Measurements from ENCODE around the gene C10orf143. TPM values are rescaled to one million over a fixed set of nuclear protein-coding genes. Genes with fewer than 3 reads are reported as not detected.

C10orf143 gene
- total RNA-seq, 1 donor from 2014 or later, result 3.4 TPM

DNA sequence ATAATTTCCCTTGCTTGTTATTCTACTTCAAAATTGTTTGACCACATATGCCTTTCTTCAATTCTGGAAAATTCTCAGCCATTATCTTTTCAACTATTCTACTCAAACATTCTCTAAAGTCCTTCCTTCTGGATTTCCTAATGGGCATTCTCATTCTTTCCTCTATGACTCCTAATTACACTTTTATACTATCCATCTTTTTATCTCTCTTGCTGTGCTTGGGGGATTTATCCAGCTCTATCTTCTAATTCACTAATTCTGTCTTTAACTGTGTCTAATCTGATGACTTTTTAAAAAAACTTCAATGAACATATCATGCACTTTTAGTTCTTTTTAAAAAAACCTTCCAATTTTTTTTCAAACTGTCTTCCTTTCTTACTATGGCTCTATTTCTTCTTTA, 38.4 kb downstream of the C10orf143 start:
- H3K9me3 ChIP-seq, result no peaks in the 10 kb centered on the region
- H3K27me3 ChIP-seq, result no peaks in the 10 kb centered on the region
- H3K4me1 ChIP-seq, result no peaks in the 10 kb centered on the region
- H3K4me3 ChIP-seq, result no peak overlapping the region
- no peak overlapping the region for H3K27ac ChIP-seq
- DNase-seq (no peak), ATAC-seq (no peak)
- peaks cover 3% of the 10 kb centered on the region for H3K36me3 ChIP-seq
- TF ChIP-seq, protein P1, sequence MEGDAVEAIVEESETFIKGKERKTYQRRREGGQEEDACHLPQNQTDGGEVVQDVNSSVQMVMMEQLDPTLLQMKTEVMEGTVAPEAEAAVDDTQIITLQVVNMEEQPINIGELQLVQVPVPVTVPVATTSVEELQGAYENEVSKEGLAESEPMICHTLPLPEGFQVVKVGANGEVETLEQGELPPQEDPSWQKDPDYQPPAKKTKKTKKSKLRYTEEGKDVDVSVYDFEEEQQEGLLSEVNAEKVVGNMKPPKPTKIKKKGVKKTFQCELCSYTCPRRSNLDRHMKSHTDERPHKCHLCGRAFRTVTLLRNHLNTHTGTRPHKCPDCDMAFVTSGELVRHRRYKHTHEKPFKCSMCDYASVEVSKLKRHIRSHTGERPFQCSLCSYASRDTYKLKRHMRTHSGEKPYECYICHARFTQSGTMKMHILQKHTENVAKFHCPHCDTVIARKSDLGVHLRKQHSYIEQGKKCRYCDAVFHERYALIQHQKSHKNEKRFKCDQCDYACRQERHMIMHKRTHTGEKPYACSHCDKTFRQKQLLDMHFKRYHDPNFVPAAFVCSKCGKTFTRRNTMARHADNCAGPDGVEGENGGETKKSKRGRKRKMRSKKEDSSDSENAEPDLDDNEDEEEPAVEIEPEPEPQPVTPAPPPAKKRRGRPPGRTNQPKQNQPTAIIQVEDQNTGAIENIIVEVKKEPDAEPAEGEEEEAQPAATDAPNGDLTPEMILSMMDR (IDR thresholded peaks at IDR 0.05), result no peak
- intact Hi-C loops (cut with DNase I), result no loop called here

DNA sequence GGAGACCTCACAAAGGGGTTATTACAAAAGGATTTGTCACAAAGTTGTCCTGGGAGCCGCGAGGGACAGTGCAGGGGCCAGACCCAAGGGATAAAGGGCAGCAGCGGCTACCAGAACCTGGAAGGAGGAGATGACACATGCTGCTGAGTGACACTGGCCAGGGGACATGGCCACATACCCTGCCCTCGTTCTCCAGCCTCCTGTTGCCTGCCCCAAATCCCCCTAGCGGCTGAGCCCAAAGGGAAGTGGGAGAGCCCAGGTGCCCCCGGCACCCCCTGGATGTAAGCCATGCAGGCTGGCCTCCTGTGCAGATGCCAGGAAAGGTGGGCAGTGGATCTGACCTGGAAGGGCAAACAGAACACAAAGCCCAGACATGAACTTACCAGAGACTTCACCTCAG, 42.7 kb downstream of the C10orf143 start:
- intact Hi-C loops (cut with DNase I), result no loop called here
- Histone ChIP-seq H3K27me3 (no peaks in the 10 kb centered on the region), H3K27ac (no peak overlapping the region), H3K4me3 (no peak overlapping the region), H3K36me3 (peaks cover 3% of the 10 kb centered on the region), H3K9me3 (no peaks in the 10 kb centered on the region), H3K4me1 (no peaks in the 10 kb centered on the region)
- TF ChIP-seq, protein P1 (IDR thresholded peaks at IDR 0.05), result no peak
- ATAC-seq (no peak), DNase-seq (no peak)

DNA sequence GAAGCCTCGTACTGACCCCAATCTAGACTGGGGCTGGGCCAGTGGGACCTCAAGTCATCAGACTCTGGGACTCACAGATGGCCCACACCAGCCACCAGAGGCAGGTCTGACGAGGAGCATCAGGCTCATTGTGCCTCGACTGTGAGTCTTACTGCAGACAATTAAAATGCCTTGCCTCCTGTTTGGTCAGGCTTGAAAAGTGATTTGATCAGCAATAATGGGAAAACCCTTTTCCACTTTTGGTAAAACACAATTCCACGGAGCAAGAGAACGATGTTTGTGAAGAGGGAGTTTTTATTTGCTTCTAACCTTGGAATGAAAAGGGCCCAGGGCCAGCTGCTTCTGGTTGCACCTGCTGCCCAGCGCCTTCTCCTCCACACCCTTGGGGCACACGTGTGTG, 43.9 kb downstream of the C10orf143 start:
- H3K27me3 ChIP-seq, result no peaks in the 10 kb centered on the region
- TF ChIP-seq, protein P1 (IDR thresholded peaks at IDR 0.05), result no peak
- no peak overlapping the region for H3K27ac ChIP-seq
- no peak for DNase-seq
- intact Hi-C loops (cut with DNase I), result no loop called here
- H3K9me3 ChIP-seq, result no peaks in the 10 kb centered on the region
- no peak for ATAC-seq
- no peaks in the 10 kb centered on the region for H3K4me1 ChIP-seq
- no peak overlapping the region for H3K4me3 ChIP-seq
- H3K36me3 ChIP-seq, result peaks cover 3% of the 10 kb centered on the region

DNA sequence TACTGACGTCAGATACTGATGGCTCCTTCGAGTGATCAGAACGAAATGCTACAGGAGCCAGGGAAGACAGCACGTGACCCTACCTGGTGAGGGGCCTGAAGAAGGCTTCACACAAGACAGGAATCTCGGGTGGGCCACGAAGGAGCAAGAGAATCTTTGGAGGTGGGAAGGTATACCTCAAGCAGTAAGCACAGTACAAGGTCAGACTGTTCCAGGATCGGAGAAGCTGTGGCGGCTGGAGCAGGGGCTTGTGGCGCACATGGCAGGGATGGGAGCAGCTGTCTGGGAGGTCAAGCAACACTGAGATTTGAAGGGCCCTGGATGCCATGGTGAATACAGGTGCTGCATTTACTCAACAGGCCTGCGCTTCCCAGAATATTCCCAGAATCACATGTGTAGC, 45.4 kb downstream of the C10orf143 start:
- TF ChIP-seq, protein P1 (IDR thresholded peaks at IDR 0.05), result no peak
- Histone ChIP-seq H3K4me3 (no peak overlapping the region), H3K4me1 (no peaks in the 10 kb centered on the region), H3K9me3 (no peaks in the 10 kb centered on the region), H3K36me3 (peaks cover 3% of the 10 kb centered on the region), H3K27me3 (no peaks in the 10 kb centered on the region), H3K27ac (no peak overlapping the region)
- no peak for ATAC-seq
- intact Hi-C loops (cut with DNase I), result no loop called here
- no peak for DNase-seq

DNA sequence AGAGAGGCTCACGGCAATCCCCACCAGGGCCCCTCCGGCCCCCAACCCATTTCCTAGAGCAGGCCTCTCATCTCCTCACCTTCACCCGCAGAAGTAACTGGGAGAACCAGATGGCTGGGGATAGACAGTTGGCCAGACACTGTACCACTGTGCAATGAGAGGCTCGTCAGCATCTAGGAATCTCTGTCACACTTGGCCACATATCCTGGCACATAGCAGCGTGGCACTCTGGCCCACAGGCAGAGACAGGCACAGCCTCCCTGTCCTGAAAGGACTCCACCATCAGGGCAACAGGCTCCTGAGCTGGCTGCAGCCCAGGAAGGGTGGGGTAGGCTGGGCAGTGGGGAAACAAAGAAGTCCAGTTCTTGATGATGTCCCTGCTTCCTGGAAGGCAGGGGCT, 45.8 kb downstream of the C10orf143 start:
- ATAC-seq (no peak), DNase-seq (no peak)
- H3K27me3 ChIP-seq, result no peaks in the 10 kb centered on the region
- H3K4me1 ChIP-seq, result no peaks in the 10 kb centered on the region
- H3K27ac ChIP-seq, result no peak overlapping the region
- H3K4me3 ChIP-seq, result no peak overlapping the region
- H3K9me3 ChIP-seq, result no peaks in the 10 kb centered on the region
- intact Hi-C loops (cut with DNase I), result no loop called here
- H3K36me3 ChIP-seq, result peaks cover 3% of the 10 kb centered on the region
- TF ChIP-seq, protein P1 (IDR thresholded peaks at IDR 0.05), result no peak

DNA sequence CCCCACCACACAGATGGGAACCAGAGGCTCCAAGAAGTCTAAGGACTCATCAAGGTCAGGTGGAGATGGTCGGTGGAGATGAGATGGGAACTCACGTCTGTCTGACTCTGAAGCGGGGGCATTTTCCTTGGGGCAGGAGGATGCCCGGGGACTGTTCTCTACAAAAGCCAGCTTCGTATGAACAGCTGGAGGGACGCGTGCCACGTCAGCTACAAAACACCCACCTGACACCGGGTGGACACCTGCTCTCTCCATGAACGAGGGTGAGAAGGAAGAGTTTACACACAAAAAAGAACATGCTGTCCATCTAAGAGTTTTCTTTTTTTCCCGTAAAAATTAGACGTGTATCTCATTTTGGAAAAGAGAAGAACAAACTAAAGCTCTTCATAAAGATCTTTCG, 47.7 kb downstream of the C10orf143 start:
- H3K4me1 ChIP-seq, result no peaks in the 10 kb centered on the region
- no peaks in the 10 kb centered on the region for H3K9me3 ChIP-seq
- H3K27ac ChIP-seq, result no peak overlapping the region
- ATAC-seq (no peak), DNase-seq (no peak)
- H3K4me3 ChIP-seq, result no peak overlapping the region
- intact Hi-C loops (cut with DNase I), result no loop called here
- no peaks in the 10 kb centered on the region for H3K27me3 ChIP-seq
- TF ChIP-seq, protein P1 (IDR thresholded peaks at IDR 0.05), result no peak
- peaks cover 3% of the 10 kb centered on the region for H3K36me3 ChIP-seq
